ENCODE data around the gene GRK3.

Gene GRK3

GRCh38 chr22:25714739-25715138 lies 150.3 kb downstream of the GRK3 start:
- no peak overlapping the region for H3K4me3 ChIP-seq (ENCODE audit: low read depth in 1 of 2, low read length in 2 of 2)
- no peak overlapping the region for H3K27ac ChIP-seq (ENCODE audit: low read depth, low read length)
- H3K4me1 ChIP-seq (ENCODE audit: control insufficient read depth in 1 of 2, insufficient read depth in 2 of 2, low read length in 2 of 2): no peaks in the 10 kb centered on the region
- no peaks in the 10 kb centered on the region for H3K9me3 ChIP-seq (ENCODE audit: control insufficient read depth in 1 of 2, low read length in 2 of 2)
- no peaks in the 10 kb centered on the region for H3K27me3 ChIP-seq (ENCODE audit: control insufficient read depth in 1 of 2, insufficient read depth in 2 of 2, low read length in 2 of 2)
- no peak overlapping the region for H3K9ac ChIP-seq (ENCODE audit: low read depth in 1 of 2, low read length in 2 of 2)
- no peaks in the 10 kb centered on the region for H3K36me3 ChIP-seq (ENCODE audit: control insufficient read depth in 1 of 2, insufficient read depth in 2 of 2, low read length in 2 of 2)

GRCh38 chr22:25716637-25717036 lies 152.2 kb downstream of the GRK3 start:
- Histone ChIP-seq H3K9me3 (ENCODE audit: control insufficient read depth in 1 of 2, low read length in 2 of 2) (no peaks in the 10 kb centered on the region), H3K36me3 (ENCODE audit: control insufficient read depth in 1 of 2, insufficient read depth in 2 of 2, low read length in 2 of 2) (no peaks in the 10 kb centered on the region), H3K4me3 (ENCODE audit: low read depth in 1 of 2, low read length in 2 of 2) (no peak overlapping the region), H3K4me1 (ENCODE audit: control insufficient read depth in 1 of 2, insufficient read depth in 2 of 2, low read length in 2 of 2) (no peaks in the 10 kb centered on the region), H3K27ac (ENCODE audit: low read depth, low read length) (no peak overlapping the region), H3K9ac (ENCODE audit: low read depth in 1 of 2, low read length in 2 of 2) (no peak overlapping the region), H3K27me3 (ENCODE audit: control insufficient read depth in 1 of 2, insufficient read depth in 2 of 2, low read length in 2 of 2) (no peaks in the 10 kb centered on the region)

GRCh38 chr22:25718135-25718840 lies 153.8 kb downstream of the GRK3 start:
- Histone ChIP-seq H3K9me3 (ENCODE audit: control insufficient read depth in 1 of 2, low read length in 2 of 2) (no peaks in the 10 kb centered on the region), H3K9ac (ENCODE audit: low read depth in 1 of 2, low read length in 2 of 2) (no peak overlapping the region), H3K36me3 (ENCODE audit: control insufficient read depth in 1 of 2, insufficient read depth in 2 of 2, low read length in 2 of 2) (no peaks in the 10 kb centered on the region), H3K27ac (ENCODE audit: low read depth, low read length) (no peak overlapping the region), H3K27me3 (ENCODE audit: control insufficient read depth in 1 of 2, insufficient read depth in 2 of 2, low read length in 2 of 2) (no peaks in the 10 kb centered on the region), H3K4me1 (ENCODE audit: control insufficient read depth in 1 of 2, insufficient read depth in 2 of 2, low read length in 2 of 2) (no peaks in the 10 kb centered on the region), H3K4me3 (ENCODE audit: low read depth in 1 of 2, low read length in 2 of 2) (no peak overlapping the region)

- Histone ChIP-seq H3K27me3 (ENCODE audit: control insufficient read depth in 1 of 2, insufficient read depth in 2 of 2, low read length in 2 of 2) (no peaks in the 10 kb centered on the region), H3K4me1 (ENCODE audit: control insufficient read depth in 1 of 2, insufficient read depth in 2 of 2, low read length in 2 of 2) (no peaks in the 10 kb centered on the region), H3K4me3 (ENCODE audit: low read depth in 1 of 2, low read length in 2 of 2) (no peak overlapping the region), H3K36me3 (ENCODE audit: control insufficient read depth in 1 of 2, insufficient read depth in 2 of 2, low read length in 2 of 2) (no peaks in the 10 kb centered on the region), H3K9ac (ENCODE audit: low read depth in 1 of 2, low read length in 2 of 2) (no peak overlapping the region), H3K9me3 (ENCODE audit: control insufficient read depth in 1 of 2, low read length in 2 of 2) (no peaks in the 10 kb centered on the region), H3K27ac (ENCODE audit: low read depth, low read length) (no peak overlapping the region)
Measured at GRCh38 chr22:25722223-25722622, 157.7 kb downstream of the GRK3 start.

- H3K27ac ChIP-seq (ENCODE audit: low read depth, low read length): no peak overlapping the region
- no peaks in the 10 kb centered on the region for H3K9me3 ChIP-seq (ENCODE audit: control insufficient read depth in 1 of 2, low read length in 2 of 2)
- no peaks in the 10 kb centered on the region for H3K4me1 ChIP-seq (ENCODE audit: control insufficient read depth in 1 of 2, insufficient read depth in 2 of 2, low read length in 2 of 2)
- no peak overlapping the region for H3K9ac ChIP-seq (ENCODE audit: low read depth in 1 of 2, low read length in 2 of 2)
- no peak overlapping the region for H3K4me3 ChIP-seq (ENCODE audit: low read depth in 1 of 2, low read length in 2 of 2)
- no peaks in the 10 kb centered on the region for H3K27me3 ChIP-seq (ENCODE audit: control insufficient read depth in 1 of 2, insufficient read depth in 2 of 2, low read length in 2 of 2)
- no peaks in the 10 kb centered on the region for H3K36me3 ChIP-seq (ENCODE audit: control insufficient read depth in 1 of 2, insufficient read depth in 2 of 2, low read length in 2 of 2)
Measured at GRCh38 chr22:25722626-25723025, 158.2 kb downstream of the GRK3 start.

- no peaks in the 10 kb centered on the region for H3K4me1 ChIP-seq (ENCODE audit: control insufficient read depth in 1 of 2, insufficient read depth in 2 of 2, low read length in 2 of 2)
- H3K9ac ChIP-seq (ENCODE audit: low read depth in 1 of 2, low read length in 2 of 2): no peak overlapping the region
- no peaks in the 10 kb centered on the region for H3K36me3 ChIP-seq (ENCODE audit: control insufficient read depth in 1 of 2, insufficient read depth in 2 of 2, low read length in 2 of 2)
- no peaks in the 10 kb centered on the region for H3K9me3 ChIP-seq (ENCODE audit: control insufficient read depth in 1 of 2, low read length in 2 of 2)
- no peaks in the 10 kb centered on the region for H3K27me3 ChIP-seq (ENCODE audit: control insufficient read depth in 1 of 2, insufficient read depth in 2 of 2, low read length in 2 of 2)
- no peak overlapping the region for H3K4me3 ChIP-seq (ENCODE audit: low read depth in 1 of 2, low read length in 2 of 2)
- no peak overlapping the region for H3K27ac ChIP-seq (ENCODE audit: low read depth, low read length)
Measured at GRCh38 chr22:25726241-25726640, 161.8 kb downstream of the GRK3 start.

- H3K4me3 ChIP-seq (ENCODE audit: low read depth in 1 of 2, low read length in 2 of 2): no peak overlapping the region
Measured at GRCh38 chr22:25728071-25728470, 163.6 kb downstream of the GRK3 start.

GRCh38 chr22:25729016-25729995 lies 164.8 kb downstream of the GRK3 start:
- Histone ChIP-seq H3K9ac (ENCODE audit: low read depth in 1 of 2, low read length in 2 of 2) (no peak overlapping the region), H3K36me3 (ENCODE audit: control insufficient read depth in 1 of 2, insufficient read depth in 2 of 2, low read length in 2 of 2) (no peaks in the 10 kb centered on the region), H3K27me3 (ENCODE audit: control insufficient read depth in 1 of 2, insufficient read depth in 2 of 2, low read length in 2 of 2) (no peaks in the 10 kb centered on the region), H3K4me3 (ENCODE audit: low read depth in 1 of 2, low read length in 2 of 2) (no peak overlapping the region), H3K4me1 (ENCODE audit: control insufficient read depth in 1 of 2, insufficient read depth in 2 of 2, low read length in 2 of 2) (no peaks in the 10 kb centered on the region), H3K27ac (ENCODE audit: low read depth, low read length) (no peak overlapping the region), H3K9me3 (ENCODE audit: control insufficient read depth in 1 of 2, low read length in 2 of 2) (no peaks in the 10 kb centered on the region)

More at GRCh38 chr22:25728071-25728470, 163.6 kb downstream of the GRK3 start:
- no peaks in the 10 kb centered on the region for H3K27me3 ChIP-seq (ENCODE audit: control insufficient read depth in 1 of 2, insufficient read depth in 2 of 2, low read length in 2 of 2)
- H3K4me1 ChIP-seq (ENCODE audit: control insufficient read depth in 1 of 2, insufficient read depth in 2 of 2, low read length in 2 of 2): no peaks in the 10 kb centered on the region
- H3K27ac ChIP-seq (ENCODE audit: low read depth, low read length): no peak overlapping the region
- no peak overlapping the region for H3K9ac ChIP-seq (ENCODE audit: low read depth in 1 of 2, low read length in 2 of 2)
- H3K9me3 ChIP-seq (ENCODE audit: control insufficient read depth in 1 of 2, low read length in 2 of 2): no peaks in the 10 kb centered on the region
- no peaks in the 10 kb centered on the region for H3K36me3 ChIP-seq (ENCODE audit: control insufficient read depth in 1 of 2, insufficient read depth in 2 of 2, low read length in 2 of 2)

- Histone ChIP-seq H3K4me3 (ENCODE audit: low read depth in 1 of 2, low read length in 2 of 2) (no peak overlapping the region), H3K9me3 (ENCODE audit: control insufficient read depth in 1 of 2, low read length in 2 of 2) (no peaks in the 10 kb centered on the region), H3K27ac (ENCODE audit: low read depth, low read length) (no peak overlapping the region), H3K4me1 (ENCODE audit: control insufficient read depth in 1 of 2, insufficient read depth in 2 of 2, low read length in 2 of 2) (no peaks in the 10 kb centered on the region), H3K27me3 (ENCODE audit: control insufficient read depth in 1 of 2, insufficient read depth in 2 of 2, low read length in 2 of 2) (peaks cover 0 to 3% of the 10 kb centered on the region in 2 donors), H3K36me3 (ENCODE audit: control insufficient read depth in 1 of 2, insufficient read depth in 2 of 2, low read length in 2 of 2) (no peaks in the 10 kb centered on the region), H3K9ac (ENCODE audit: low read depth in 1 of 2, low read length in 2 of 2) (no peak overlapping the region)
Measured at GRCh38 chr22:25735650-25736049, 171.2 kb downstream of the GRK3 start.

- Histone ChIP-seq H3K27ac (ENCODE audit: low read depth, low read length) (no peak overlapping the region), H3K9ac (ENCODE audit: low read depth in 1 of 2, low read length in 2 of 2) (no peak overlapping the region), H3K4me3 (ENCODE audit: low read depth in 1 of 2, low read length in 2 of 2) (no peak overlapping the region), H3K36me3 (ENCODE audit: control insufficient read depth in 1 of 2, insufficient read depth in 2 of 2, low read length in 2 of 2) (no peaks in the 10 kb centered on the region), H3K4me1 (ENCODE audit: control insufficient read depth in 1 of 2, insufficient read depth in 2 of 2, low read length in 2 of 2) (no peaks in the 10 kb centered on the region), H3K9me3 (ENCODE audit: control insufficient read depth in 1 of 2, low read length in 2 of 2) (no peaks in the 10 kb centered on the region), H3K27me3 (ENCODE audit: control insufficient read depth in 1 of 2, insufficient read depth in 2 of 2, low read length in 2 of 2) (peaks cover 0 to 3% of the 10 kb centered on the region in 2 donors)
Measured at GRCh38 chr22:25736378-25737011, 172.0 kb downstream of the GRK3 start.
